Heart right ventricle (tissue), 16 donors: Measurements from ENCODE around the gene NT5C2. TPM values are rescaled to one million over a fixed set of nuclear protein-coding genes. Genes with fewer than 3 reads are reported as not detected.

Source experiments
- ATAC-seq, 8 donors: fragments of 200-7000 bp; cut with Tn5 transposase; one replicate each; pipeline ENCODE4 v1.9.1; 2020; ENCODE audit warnings: mild to moderate bottlenecking in 8 of 8, moderate library complexity in 8 of 8, moderate number of reproducible peaks in 1 of 8
- DNase-seq, 2 donors: peaks; one replicate each; pipeline ENCODE4 v3.0.0-alpha.2; 2020
- H3K27ac ChIP-seq, 10 donors: fragments of 200-600 bp; sonication (generic) in 2 of 10; one replicate each; pipeline versions ENCODE4 v1.5.0 to v1.8.0; 2020 to 2022; ENCODE audit warnings: mild to moderate bottlenecking in 3 of 10
- H3K27me3 ChIP-seq, 7 donors: fragments of 200-600 bp; one replicate each; pipeline ENCODE4 v1.8.0; 2021 to 2022; ENCODE audit warnings: mild to moderate bottlenecking in 2 of 7
- H3K36me3 ChIP-seq, 9 donors: fragments of 200-600 bp; sonication (generic) in 1 of 9; one replicate each; pipeline versions ENCODE4 v1.5.0 to v1.8.0; 2020 to 2022; ENCODE audit warnings: mild to moderate bottlenecking in 2 of 9
- H3K4me1 ChIP-seq, 9 donors: fragments of 200-600 bp; sonication (generic) in 1 of 9; one replicate each; pipeline versions ENCODE4 v1.5.0 to v1.8.0; 2020 to 2022; ENCODE audit warnings: mild to moderate bottlenecking in 4 of 9
- H3K4me3 ChIP-seq, 10 donors: fragments of 200-600 bp; sonication (generic) in 2 of 10; one replicate each; pipeline versions ENCODE4 v1.5.0 to v1.8.0; 2020 to 2022; ENCODE audit warnings: mild to moderate bottlenecking in 7 of 10, moderate library complexity in 2 of 10
- H3K9me3 ChIP-seq, 11 donors: fragments of 200-600 bp in 10 of 11; sonication (generic) in 2 of 11; one replicate each; pipeline versions ENCODE4 v1.5.0 to v1.8.0; 2013 to 2022; ENCODE audit warnings: mild to moderate bottlenecking in 2 of 11, control low read depth in 1 of 11, moderate library complexity in 1 of 11
- CTCF ChIP-seq, 9 donors: fragments of 200-600 bp; sonication (generic) in 2 of 9; IDR thresholded peaks; one replicate each; pipeline versions ENCODE4 v1.5.0 to v1.8.0; 2021 to 2022; ENCODE audit warnings: antibody characterized with exemption in 9 of 9, mild to moderate bottlenecking in 5 of 9, moderate library complexity in 1 of 9
- WGBS, 2 donors: extraction: QIAGEN DNeasy Blood & Tissue Kit; methylation state at CpG; one replicate each; pipeline ENCODE4 v1.1.7; 2013; ENCODE audit warnings: inconsistent platforms in 1 of 2; 5-methylcytosine and 5-hydroxymethylcytosine counted together
- intact Hi-C, 10 donors: fragments of 100-400 bp; cut with DNase I; formaldehyde crosslinking; loops; one replicate each; pipeline versions ENCODE4 v1.11.1 to v1.14.2; 2022
- polyA plus RNA-seq, 2 donors: library from polyadenylated mRNA; stranded (reverse); fragments of 200-250 nt; gene quantifications; one replicate each; pipeline ENCODE4 v1.2.3, GENCODE V29; 2013
- total RNA-seq, 10 donors: library from RNA; stranded (reverse); fragmentation: NEBNext Ultra II Directional in 3 of 10; extraction: Animal tissue kit (Norgen Biotek cat#: 25700) in 3 of 10; gene quantifications; one replicate each; pipeline versions ENCODE4 v1.2.1 to v1.2.4, GENCODE V29; 2021 to 2023
- donor health status: Arrhythmogenic right ventricular cardiomyopathy.
- donor health status: ischemic (EF 13 %, LVEDD 7.1; RV severe dilation, severe dysfunction).
- donor health status: healthy with polysubstance abuse.
- donor health status: DM: no; HTN: yes; CAD: no.
- donor health status: DM: no; HTN: no; CAD: no.
- donor health status: ischemic (EF 25% LVEDD 6.9; RV normal size, moderate dysfunction).
- donor health status: ischemic (EF 25% LVEDD 5.7; RV mildly dilated, moderate dysfunction).
- donor health status: healthy.
- donor health status: DM: yes; HTN: yes; CAD: no.
- donor health status: Ischemic cardiomyopathy.
- donor health status: ischemic (EF 35%, LVEDD 5.7; RV mildly dilated, moderate dysfunction).
- donor health status: nonischemic (EF 11% LVEDD 7.7; RV severe dilation, severe dysfunction).
- donor health status: DM: yes; HTN: yes; CAD: no.
- donor health status: PGD.
- donor health status: ischemic (EF 29% LVEDD 5.4; RV normal size, mild dysfunction).
- donor health status: nonischemic (EF 23%, LVEDD 6.1; RV moderate dilation, normal function).

The NT5C2 gene
- total and polyA plus RNA-seq, 12 donors, result 23.9 to 88.2 (median 53.5) TPM

GRCh38 chr10:103155471-103156085, 37.5 kb downstream of the NT5C2 start:
- WGBS, 2 donors, result 72 to 73% methylated on average over 4 of the region's 4 CpGs
- Histone ChIP-seq H3K4me3 (no peak overlapping the region), H3K27ac (peak overlapping the region in 8 of 10 donors; percentile 20 to 86 (median 74)), H3K4me1 (peaks cover 0 to 52% (median 48%) of the 10 kb centered on the region in 9 donors), H3K36me3 (peaks cover 0 to 56% (median 2%) of the 10 kb centered on the region in 9 donors), H3K27me3 (no peaks in the 10 kb centered on the region), H3K9me3 (peaks cover 0 to 10% (median 0%) of the 10 kb centered on the region in 11 donors)
- TF ChIP-seq CTCF (IDR thresholded peaks at IDR 0.05), result no peak
- intact Hi-C loops, result no loop called here
- ATAC-seq (peak in 2 of 8 donors; percentile 13 to 24), DNase-seq (no peak)

- ATAC-seq (peak in 7 of 8 donors; percentile 32 to 77 (median 59)), DNase-seq (no peak)
- peaks cover 0 to 58% (median 48%) of the 10 kb centered on the region in 9 donors for H3K4me1 ChIP-seq
- TF ChIP-seq CTCF (IDR thresholded peaks at IDR 0.05), result no peak
- peaks cover 0 to 53% (median 2%) of the 10 kb centered on the region in 9 donors for H3K36me3 ChIP-seq
- 32 to 33% methylated on average over 3 of the region's 3 CpGs for WGBS, 2 donors
- H3K27ac ChIP-seq, result peak overlapping the region in 9 of 10 donors; percentile 29 to 86 (median 77)
- intact Hi-C loops, result loop anchor here in 4 of 10 donors (5.0 kb wide), 1 partner anchor 38 kb away; the partner anchor contains the start of gene NT5C2 (in 4 of the 4)
- H3K9me3 ChIP-seq, result peaks cover 0 to 10% (median 0%) of the 10 kb centered on the region in 11 donors
- no peak overlapping the region for H3K4me3 ChIP-seq
- H3K27me3 ChIP-seq, result no peaks in the 10 kb centered on the region
Observed at GRCh38 chr10:103154521-103155299, 38.4 kb downstream of the NT5C2 start.

- peak in 7 of 8 donors; percentile 40 to 65 (median 56) for ATAC-seq
- no peak for TF ChIP-seq CTCF (IDR thresholded peaks at IDR 0.05)
- peak in 1 of 2 donors; percentile 34 for DNase-seq
- peak overlapping the region in 8 of 10 donors; percentile 8 to 45 (median 30) for H3K4me3 ChIP-seq
- peak overlapping the region; percentile 29 to 86 (median 74) for H3K27ac ChIP-seq
- 23 to 32% methylated on average over 8 of the region's 8 CpGs for WGBS, 2 donors
- H3K9me3 ChIP-seq, result peaks cover 0 to 3% (median 0%) of the 10 kb centered on the region in 11 donors
- H3K36me3 ChIP-seq, result peaks cover 0 to 50% (median 2%) of the 10 kb centered on the region in 9 donors
- H3K27me3 ChIP-seq, result no peaks in the 10 kb centered on the region
- intact Hi-C loops, result loop anchor here in 4 of 10 donors (5.0 kb wide), 1 partner anchor 39 kb away; the partner anchor contains the start of gene NT5C2 (in 4 of the 4)
- H3K4me1 ChIP-seq, result peaks cover 0 to 67% (median 48%) of the 10 kb centered on the region in 9 donors
Observed at GRCh38 chr10:103153302-103154197, 39.5 kb downstream of the NT5C2 start.
